Measurements from ENCODE around the gene CFAP69. TPM values are rescaled to one million over a fixed set of nuclear protein-coding genes. Genes with fewer than 3 reads are reported as not detected.
"Not testable (repeated sequence)": the region's sequence is repeated elsewhere in the genome, so short reads cannot be mapped to it uniquely, and the experiment has no call there.

Gene CFAP69
- polyA plus RNA-seq, 3 donors from 2014 or later: not detected

GRCh38 chr7:90312745-90313144 is 67.8 kb downstream of the CFAP69 start:
- Mint-ChIP-seq H3K27me3 (ENCODE audit: low read depth in 3 of 3) (peaks cover 2 to 7% (median 3%) of the 10 kb centered on the region in 3 donors), H3K4me1 (no peaks in the 10 kb centered on the region), H3K27ac (no peak overlapping the region), H3K4me3 (no peak overlapping the region), H3K36me3 (no peaks in the 10 kb centered on the region), H3K9me3 (no peaks in the 10 kb centered on the region)
- DNase-seq: peak in 1 of 3 donors; percentile 4

- DNase-seq: no peak
- Mint-ChIP-seq H3K27me3 (ENCODE audit: low read depth in 3 of 3) (peaks cover 2 to 7% (median 3%) of the 10 kb centered on the region in 3 donors), H3K4me3 (no peak overlapping the region), H3K9me3 (peaks cover 0 to 2% (median 0%) of the 10 kb centered on the region in 6 donors), H3K36me3 (no peaks in the 10 kb centered on the region), H3K27ac (no peak overlapping the region), H3K4me1 (no peaks in the 10 kb centered on the region)
Measured at GRCh38 chr7:90313907-90314306, 68.9 kb downstream of the CFAP69 start.

GRCh38 chr7:90320014-90320413 is 75.0 kb downstream of the CFAP69 start:
- H3K4me3 Mint-ChIP-seq: no peak overlapping the region
- peaks cover 9 to 24% (median 16%) of the 10 kb centered on the region in 3 donors for H3K27me3 Mint-ChIP-seq (ENCODE audit: low read depth in 3 of 3)
- H3K4me1 Mint-ChIP-seq: no peaks in the 10 kb centered on the region
- peaks cover 0 to 5% (median 0%) of the 10 kb centered on the region in 6 donors for H3K9me3 Mint-ChIP-seq
- H3K27ac Mint-ChIP-seq: no peak overlapping the region
- H3K36me3 Mint-ChIP-seq: no peaks in the 10 kb centered on the region
- no peak for DNase-seq

GRCh38 chr7:90320418-90320800 is 75.4 kb downstream of the CFAP69 start:
- Mint-ChIP-seq H3K27ac (no peak overlapping the region), H3K27me3 (ENCODE audit: low read depth in 3 of 3) (peaks cover 9 to 24% (median 15%) of the 10 kb centered on the region in 3 donors), H3K9me3 (peaks cover 0 to 5% (median 0%) of the 10 kb centered on the region in 6 donors), H3K4me3 (peak overlapping the region in 1 of 5 donors; percentile 35), H3K4me1 (no peaks in the 10 kb centered on the region), H3K36me3 (no peaks in the 10 kb centered on the region)
- DNase-seq: no peak

GRCh38 chr7:90320801-90321494 is 76.0 kb downstream of the CFAP69 start, which contains the start of gene FAM237B:
TSS of gene FAM237B (minus strand) at chr7:90321304. CDS start at chr7:90319748, 1,556 bp downstream.
- H3K27me3 Mint-ChIP-seq (ENCODE audit: low read depth in 3 of 3): peaks cover 9 to 24% (median 15%) of the 10 kb centered on the region in 3 donors
- H3K36me3 Mint-ChIP-seq: no peaks in the 10 kb centered on the region
- DNase-seq: no peak
- H3K4me1 Mint-ChIP-seq: no peaks in the 10 kb centered on the region
- no peak within 1 kb of the TSS for H3K27ac Mint-ChIP-seq
- H3K4me3 Mint-ChIP-seq: peak within 1 kb of the TSS in 1 of 5 donors; percentile 35
- peaks cover 0 to 5% (median 0%) of the 10 kb centered on the region in 6 donors for H3K9me3 Mint-ChIP-seq

GRCh38 chr7:90322837-90323236 is 77.9 kb downstream of the CFAP69 start:
- no peaks in the 10 kb centered on the region for H3K36me3 Mint-ChIP-seq
- H3K4me3 Mint-ChIP-seq: no peak overlapping the region
- peaks cover 9 to 21% (median 15%) of the 10 kb centered on the region in 3 donors for H3K27me3 Mint-ChIP-seq (ENCODE audit: low read depth in 3 of 3)
- DNase-seq: no peak
- H3K4me1 Mint-ChIP-seq: no peaks in the 10 kb centered on the region
- peaks cover 0 to 5% (median 0%) of the 10 kb centered on the region in 6 donors for H3K9me3 Mint-ChIP-seq
- H3K27ac Mint-ChIP-seq: no peak overlapping the region

GRCh38 chr7:90326500-90326899 is 81.5 kb downstream of the CFAP69 start:
- H3K4me3 Mint-ChIP-seq: no peak overlapping the region
- H3K36me3 Mint-ChIP-seq: no peaks in the 10 kb centered on the region
- no peaks in the 10 kb centered on the region for H3K9me3 Mint-ChIP-seq
- peaks cover 7 to 13% (median 12%) of the 10 kb centered on the region in 3 donors for H3K27me3 Mint-ChIP-seq (ENCODE audit: low read depth in 3 of 3)
- no peaks in the 10 kb centered on the region for H3K4me1 Mint-ChIP-seq
- H3K27ac Mint-ChIP-seq: no peak overlapping the region
- no peak for DNase-seq

- Mint-ChIP-seq H3K4me3 (no peak overlapping the region), H3K36me3 (no peaks in the 10 kb centered on the region), H3K4me1 (no peaks in the 10 kb centered on the region), H3K27ac (no peak overlapping the region), H3K9me3 (no peaks in the 10 kb centered on the region), H3K27me3 (ENCODE audit: low read depth in 3 of 3) (peaks cover 6 to 12% (median 7%) of the 10 kb centered on the region in 3 donors)
- DNase-seq: no peak
Measured at GRCh38 chr7:90334193-90334843, 89.3 kb downstream of the CFAP69 start.

GRCh38 chr7:90334926-90335325 is 90.0 kb downstream of the CFAP69 start:
- not testable (repeated sequence) for H3K36me3 Mint-ChIP-seq, H3K27ac Mint-ChIP-seq, H3K9me3 Mint-ChIP-seq, H3K4me3 Mint-ChIP-seq, H3K4me1 Mint-ChIP-seq, DNase-seq
- H3K27me3 Mint-ChIP-seq (ENCODE audit: low read depth in 3 of 3): peaks cover 6 to 12% (median 7%) of the 10 kb centered on the region in 3 donors

GRCh38 chr7:90337106-90337505 is 92.1 kb downstream of the CFAP69 start:
- DNase-seq: no peak
- no peak overlapping the region for H3K27ac Mint-ChIP-seq
- H3K36me3 Mint-ChIP-seq: no peaks in the 10 kb centered on the region
- H3K4me1 Mint-ChIP-seq: no peaks in the 10 kb centered on the region
- H3K9me3 Mint-ChIP-seq: no peaks in the 10 kb centered on the region
- peaks cover 2 to 6% (median 5%) of the 10 kb centered on the region in 3 donors for H3K27me3 Mint-ChIP-seq (ENCODE audit: low read depth in 3 of 3)
- no peak overlapping the region for H3K4me3 Mint-ChIP-seq

GRCh38 chr7:90345016-90345415 is 100.0 kb downstream of the CFAP69 start:
- Mint-ChIP-seq H3K27ac (peak overlapping the region; percentile 97 to 99 (median 98)), H3K4me1 (peaks cover 41 to 48% of the 10 kb centered on the region in 2 donors), H3K4me3 (peak overlapping the region; percentile 95 to 99 (median 98)), H3K36me3 (peaks cover under 1 to 2% (median 2%) of the 10 kb centered on the region in 3 donors), H3K9me3 (no peaks in the 10 kb centered on the region), H3K27me3 (ENCODE audit: low read depth in 3 of 3) (peaks cover 9 to 17% (median 13%) of the 10 kb centered on the region in 3 donors)
- DNase-seq: no peak

GRCh38 chr7:90345595-90346335 is 100.8 kb downstream of the CFAP69 start:
- H3K36me3 Mint-ChIP-seq: peaks cover 5 to 9% (median 5%) of the 10 kb centered on the region in 3 donors
- peak overlapping the region; percentile 97 to 99 (median 98) for H3K27ac Mint-ChIP-seq
- DNase-seq: peak in 1 of 3 donors; percentile 10
- H3K27me3 Mint-ChIP-seq (ENCODE audit: low read depth in 3 of 3): peaks cover 9 to 17% (median 13%) of the 10 kb centered on the region in 3 donors
- H3K4me3 Mint-ChIP-seq: peak overlapping the region; percentile 95 to 99 (median 98)
- H3K9me3 Mint-ChIP-seq: no peaks in the 10 kb centered on the region
- H3K4me1 Mint-ChIP-seq: peaks cover 44 to 56% of the 10 kb centered on the region in 2 donors

- Mint-ChIP-seq H3K36me3 (peaks cover 5 to 9% (median 7%) of the 10 kb centered on the region in 3 donors), H3K4me3 (peak within 1 kb of the TSS; percentile 95 to 99 (median 98)), H3K9me3 (no peaks in the 10 kb centered on the region), H3K27ac (peak within 1 kb of the TSS; percentile 97 to 99 (median 98)), H3K27me3 (ENCODE audit: low read depth in 3 of 3) (peaks cover 9 to 17% (median 13%) of the 10 kb centered on the region in 3 donors), H3K4me1 (peaks cover 44 to 59% of the 10 kb centered on the region in 2 donors)
- peak; percentile 93 to 95 (median 94) for DNase-seq
Measured at GRCh38 chr7:90346336-90347125, 101.6 kb downstream of the CFAP69 start, which contains the start of gene GTPBP10. TSS of gene GTPBP10 (plus strand) at chr7:90346716. CDS start at chr7:90346742, 26 bp downstream.
